Endothelial cell of hepatic sinusoid (primary cell): ENCODE data around the gene UNC93B1.

ENCODE experiments used
- in situ Hi-C: cut with HindIII; loops from 2 replicates; pipeline ENCODE4 v1.10.0; 2017; ENCODE audit warnings: low sequenced_read_pairs

UNC93B1 gene, protein sequence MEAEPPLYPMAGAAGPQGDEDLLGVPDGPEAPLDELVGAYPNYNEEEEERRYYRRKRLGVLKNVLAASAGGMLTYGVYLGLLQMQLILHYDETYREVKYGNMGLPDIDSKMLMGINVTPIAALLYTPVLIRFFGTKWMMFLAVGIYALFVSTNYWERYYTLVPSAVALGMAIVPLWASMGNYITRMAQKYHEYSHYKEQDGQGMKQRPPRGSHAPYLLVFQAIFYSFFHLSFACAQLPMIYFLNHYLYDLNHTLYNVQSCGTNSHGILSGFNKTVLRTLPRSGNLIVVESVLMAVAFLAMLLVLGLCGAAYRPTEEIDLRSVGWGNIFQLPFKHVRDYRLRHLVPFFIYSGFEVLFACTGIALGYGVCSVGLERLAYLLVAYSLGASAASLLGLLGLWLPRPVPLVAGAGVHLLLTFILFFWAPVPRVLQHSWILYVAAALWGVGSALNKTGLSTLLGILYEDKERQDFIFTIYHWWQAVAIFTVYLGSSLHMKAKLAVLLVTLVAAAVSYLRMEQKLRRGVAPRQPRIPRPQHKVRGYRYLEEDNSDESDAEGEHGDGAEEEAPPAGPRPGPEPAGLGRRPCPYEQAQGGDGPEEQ

DNA sequence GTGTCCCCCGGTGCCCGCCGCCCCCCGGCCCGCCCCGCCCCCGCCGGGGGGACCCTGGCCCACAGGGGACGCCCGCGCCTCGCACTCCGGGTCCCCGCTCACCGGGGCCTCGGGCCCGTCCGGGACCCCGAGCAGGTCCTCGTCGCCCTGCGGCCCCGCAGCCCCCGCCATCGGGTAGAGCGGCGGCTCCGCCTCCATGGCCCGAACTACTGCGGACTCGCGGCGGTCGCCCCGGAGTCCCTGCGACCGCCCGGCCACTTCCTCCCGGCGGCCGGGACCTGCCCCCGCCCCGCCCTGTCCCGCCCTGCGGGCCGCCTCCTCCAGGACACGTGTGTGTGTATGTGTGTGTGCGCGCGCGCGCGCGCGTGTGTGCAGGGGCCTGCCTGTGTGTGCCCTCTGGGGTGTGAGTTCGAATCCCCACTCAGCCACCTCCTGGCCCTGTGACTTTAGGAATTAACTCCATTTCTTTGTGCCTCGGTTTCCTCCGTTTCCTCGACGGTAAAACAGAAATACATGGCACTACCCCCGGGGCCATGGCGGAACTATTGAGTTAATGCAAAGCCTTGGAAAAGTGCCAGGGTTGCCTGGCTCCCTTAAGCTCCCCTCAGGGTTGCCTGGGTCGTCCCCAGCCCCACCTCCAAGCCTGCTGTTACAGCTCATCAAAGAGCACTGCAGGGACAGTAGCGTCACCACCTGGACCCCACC is at the start of gene UNC93B1:
UNC93B1 (minus strand) TSS at position 252 of the 705 bp plus-strand sequence; CDS start at position 198, 54 bp downstream.
- in situ Hi-C loops: no loop called here

DNA sequence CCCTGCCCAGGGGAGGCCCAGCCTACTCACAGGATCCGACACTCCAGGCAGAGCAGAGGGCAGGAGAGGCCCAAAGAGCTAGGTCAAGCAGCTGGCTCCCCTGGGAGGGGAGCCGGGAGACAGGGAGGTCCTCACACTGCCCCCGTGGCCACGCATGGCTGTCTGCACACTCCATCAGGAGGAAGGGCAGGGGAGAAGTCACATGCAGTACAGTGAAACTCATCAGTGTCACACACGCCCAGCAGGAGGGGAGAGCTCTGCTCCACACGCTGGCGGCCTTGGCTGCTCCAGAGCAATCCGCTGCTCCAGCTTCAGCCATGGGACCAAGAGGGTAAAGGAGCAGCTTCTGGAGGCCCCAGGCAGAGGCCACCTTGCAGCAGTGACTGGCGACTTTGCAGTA is 49.2 kb upstream of the UNC93B1 start:
- in situ Hi-C loops: no loop called here

DNA sequence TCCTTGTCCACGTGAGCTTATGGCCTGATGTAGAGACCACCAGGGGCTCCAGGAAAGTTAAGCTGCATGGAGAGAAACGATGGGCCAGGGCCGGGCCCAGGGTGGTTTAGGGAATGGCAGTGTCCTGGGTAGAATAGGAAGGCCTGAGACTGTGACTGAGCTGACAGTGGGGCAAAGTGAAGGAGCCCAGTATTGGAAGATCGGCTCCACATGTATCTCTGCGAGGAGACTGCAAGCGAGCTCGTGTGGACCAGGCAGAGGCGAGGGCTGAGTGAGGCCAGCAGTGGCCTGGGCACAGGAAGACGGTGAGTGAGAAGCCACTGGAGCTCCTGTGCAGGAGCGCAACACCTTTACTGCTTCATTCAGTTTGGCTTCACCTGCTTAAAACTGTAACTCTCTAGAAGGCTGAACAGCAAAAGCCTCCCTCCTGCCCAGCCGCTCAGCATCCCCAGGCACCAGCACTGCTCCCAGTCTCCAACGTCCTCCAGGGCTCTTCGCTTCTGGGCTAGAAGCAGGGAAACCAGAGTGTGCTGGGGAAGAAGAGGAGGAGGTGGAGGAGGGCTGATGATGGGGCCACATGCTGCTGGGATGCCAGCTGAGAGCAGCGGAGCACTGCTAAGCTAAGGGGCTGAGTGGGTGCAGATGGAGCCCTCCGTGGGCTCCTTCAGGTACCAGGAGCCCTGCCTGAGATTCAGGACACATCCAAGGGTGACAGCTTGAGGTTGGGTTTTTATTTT is 48.4 kb upstream of the UNC93B1 start:
- in situ Hi-C loops: no loop called here

DNA sequence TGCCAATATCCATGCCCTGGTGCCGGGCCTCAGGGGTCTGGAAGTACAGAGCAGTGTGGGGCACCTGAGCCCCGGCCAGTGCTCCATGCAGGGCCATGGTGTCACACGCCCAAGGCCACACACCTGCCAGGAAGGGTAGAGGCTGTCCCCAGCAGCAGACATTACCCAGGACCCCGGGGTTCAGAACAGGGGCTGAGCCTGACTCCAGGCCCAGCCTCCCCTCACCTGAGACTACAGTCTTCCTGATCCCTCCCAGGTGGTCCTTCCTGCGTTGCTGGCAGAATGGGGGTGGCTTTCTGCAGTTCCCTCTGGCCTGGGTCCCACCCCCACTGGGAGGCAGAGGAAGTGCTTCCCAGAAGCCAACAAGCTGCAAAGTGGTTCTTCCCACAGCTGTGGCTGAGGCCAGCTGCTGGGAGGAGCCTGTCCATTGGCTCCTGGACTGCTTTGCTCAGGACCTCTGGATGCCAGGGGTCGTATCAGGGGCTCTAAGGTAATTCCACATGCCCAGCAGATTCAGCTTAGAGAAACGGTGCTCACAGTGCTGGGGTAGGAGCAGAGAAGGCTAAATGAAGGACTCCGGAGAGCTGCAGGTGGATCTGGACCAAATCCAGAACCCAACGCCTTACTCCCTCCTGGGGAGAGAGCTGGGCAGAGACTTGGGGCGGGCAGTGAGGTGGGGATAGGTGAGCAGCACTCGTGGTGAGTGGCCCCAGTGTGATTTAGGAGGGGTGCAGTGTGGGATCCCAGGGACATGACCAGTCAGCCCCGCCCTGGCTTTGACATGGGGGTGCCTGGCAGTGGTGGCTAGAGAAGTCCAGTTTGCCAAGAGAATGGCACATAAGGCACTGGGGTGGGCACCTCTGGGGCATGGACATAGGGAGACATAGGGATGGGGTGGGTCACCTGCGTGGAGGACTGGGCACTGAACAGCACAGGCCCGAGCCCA is 47.6 kb upstream of the UNC93B1 start:
- in situ Hi-C loops: no loop called here

DNA sequence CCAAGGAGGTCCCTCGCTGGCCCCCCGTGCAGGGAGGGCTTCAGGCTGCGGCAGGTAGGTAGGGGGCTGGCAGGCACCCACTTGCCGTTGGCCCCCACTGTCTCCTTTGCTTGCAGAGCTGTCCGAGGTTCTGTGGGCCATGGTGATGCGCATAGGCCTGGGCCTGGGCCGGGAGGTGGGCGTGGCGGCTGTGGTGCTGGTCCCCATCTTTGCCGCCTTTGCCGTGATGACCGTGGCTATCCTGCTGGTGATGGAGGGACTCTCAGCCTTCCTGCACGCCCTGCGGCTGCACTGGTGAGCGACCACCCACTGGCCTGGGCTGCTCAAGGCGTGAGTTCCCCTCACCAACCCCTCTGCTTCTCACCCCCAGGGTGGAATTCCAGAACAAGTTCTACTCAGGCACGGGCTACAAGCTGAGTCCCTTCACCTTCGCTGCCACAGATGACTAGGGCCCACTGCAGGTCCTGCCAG is 46.5 kb upstream of the UNC93B1 start:
- in situ Hi-C loops: no loop called here

DNA sequence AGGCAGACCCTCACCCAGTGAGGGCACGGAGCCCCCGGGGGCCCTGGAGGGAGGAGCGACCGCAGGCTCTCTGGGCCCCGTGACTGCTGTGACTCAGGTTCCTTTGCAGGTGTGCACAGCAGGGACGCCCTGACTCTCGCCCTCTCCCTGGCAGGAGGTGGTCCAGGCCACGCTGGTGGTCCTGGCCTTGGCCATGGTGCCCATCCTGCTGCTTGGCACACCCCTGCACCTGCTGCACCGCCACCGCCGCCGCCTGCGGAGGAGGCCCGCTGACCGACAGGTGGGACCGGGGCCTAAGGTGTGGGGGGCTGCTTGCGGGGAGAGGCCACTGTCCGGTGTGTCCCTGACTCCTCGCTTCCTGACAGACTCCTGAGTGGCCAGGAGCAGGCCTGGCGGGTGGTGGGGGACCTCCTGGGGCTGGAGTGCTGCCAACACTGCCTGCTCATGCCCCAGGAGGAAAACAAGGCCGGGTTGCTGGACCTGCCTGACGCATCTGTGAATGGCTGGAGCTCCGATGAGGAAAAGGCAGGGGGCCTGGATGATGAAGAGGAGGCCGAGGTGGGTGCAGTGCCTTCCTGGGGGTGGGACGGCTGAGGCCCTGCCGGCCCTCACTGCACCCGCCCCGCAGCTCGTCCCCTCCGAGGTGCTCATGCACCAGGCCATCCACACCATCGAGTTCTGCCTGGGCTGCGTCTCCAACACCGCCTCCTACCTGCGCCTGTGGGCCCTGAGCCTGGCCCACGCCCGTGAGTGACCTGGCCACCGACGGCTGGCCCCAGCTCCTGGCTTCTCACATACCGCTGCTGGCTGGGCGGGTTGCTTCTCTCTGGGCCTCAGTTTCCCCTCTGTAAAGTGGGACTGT is 45.8 kb upstream of the UNC93B1 start:
- in situ Hi-C loops: no loop called here

DNA sequence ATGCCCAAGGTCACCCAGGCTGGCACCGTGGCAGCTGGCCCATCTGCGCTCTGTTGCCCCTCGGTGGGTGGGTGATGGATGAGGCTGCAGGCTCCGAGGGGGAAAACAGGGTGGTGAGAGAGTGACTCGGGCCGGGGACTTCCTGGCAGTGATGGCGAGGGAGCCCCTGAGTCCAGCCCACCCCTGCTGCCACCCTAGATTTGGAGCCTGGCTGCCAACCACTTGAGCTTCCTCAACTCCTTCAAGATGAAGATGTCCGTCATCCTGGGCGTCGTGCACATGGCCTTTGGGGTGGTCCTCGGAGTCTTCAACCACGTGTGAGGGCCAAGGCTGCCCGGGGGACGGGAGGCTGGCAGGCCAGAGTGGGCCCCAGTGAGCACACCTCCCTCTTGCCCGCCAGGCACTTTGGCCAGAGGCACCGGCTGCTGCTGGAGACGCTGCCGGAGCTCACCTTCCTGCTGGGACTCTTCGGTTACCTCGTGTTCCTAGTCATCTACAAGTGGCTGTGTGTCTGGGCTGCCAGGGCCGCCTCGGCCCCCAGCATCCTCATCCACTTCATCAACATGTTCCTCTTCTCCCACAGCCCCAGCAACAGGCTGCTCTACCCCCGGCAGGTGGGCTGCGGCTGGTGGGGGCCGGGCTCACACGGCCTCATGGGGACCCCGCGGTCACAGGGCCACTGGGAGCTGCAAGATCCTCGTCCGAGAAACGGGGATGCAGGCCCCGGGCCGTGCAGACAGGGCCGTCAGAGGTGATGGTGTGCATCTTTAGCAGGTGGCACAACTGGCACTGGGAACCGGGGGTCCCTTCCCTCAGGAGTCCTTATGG is 45.0 kb upstream of the UNC93B1 start:
- in situ Hi-C loops: no loop called here

DNA sequence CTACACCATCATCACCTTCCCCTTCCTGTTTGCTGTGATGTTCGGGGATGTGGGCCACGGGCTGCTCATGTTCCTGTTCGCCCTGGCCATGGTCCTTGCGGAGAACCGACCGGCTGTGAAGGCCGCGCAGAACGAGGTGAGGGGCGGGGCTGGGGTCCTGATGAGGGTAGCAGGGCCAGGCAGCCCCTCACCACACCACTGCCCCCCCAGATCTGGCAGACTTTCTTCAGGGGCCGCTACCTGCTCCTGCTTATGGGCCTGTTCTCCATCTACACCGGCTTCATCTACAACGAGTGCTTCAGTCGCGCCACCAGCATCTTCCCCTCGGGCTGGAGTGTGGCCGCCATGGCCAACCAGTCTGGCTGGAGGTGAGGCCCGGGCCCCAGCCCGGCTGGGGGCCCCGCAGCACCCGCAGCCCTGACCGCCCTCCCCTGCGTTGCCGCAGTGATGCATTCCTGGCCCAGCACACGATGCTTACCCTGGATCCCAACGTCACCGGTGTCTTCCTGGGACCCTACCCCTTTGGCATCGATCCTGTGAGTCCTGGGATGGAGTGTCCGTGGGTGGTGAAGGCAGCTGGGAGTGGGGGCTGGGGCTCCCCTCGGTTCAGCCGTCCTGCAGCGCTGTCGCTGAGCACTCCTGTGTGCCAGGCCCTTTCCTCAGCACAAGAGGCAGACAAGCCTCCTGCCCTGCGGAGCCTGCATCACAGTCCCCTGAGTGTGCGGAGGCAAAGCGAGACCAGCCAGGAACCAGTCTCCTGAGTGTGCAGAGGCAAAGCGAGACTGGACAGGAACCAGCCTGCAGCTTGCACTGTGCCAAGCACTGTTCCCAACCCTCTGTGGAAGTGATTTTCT is 43.8 kb upstream of the UNC93B1 start:
- in situ Hi-C loops: no loop called here

DNA sequence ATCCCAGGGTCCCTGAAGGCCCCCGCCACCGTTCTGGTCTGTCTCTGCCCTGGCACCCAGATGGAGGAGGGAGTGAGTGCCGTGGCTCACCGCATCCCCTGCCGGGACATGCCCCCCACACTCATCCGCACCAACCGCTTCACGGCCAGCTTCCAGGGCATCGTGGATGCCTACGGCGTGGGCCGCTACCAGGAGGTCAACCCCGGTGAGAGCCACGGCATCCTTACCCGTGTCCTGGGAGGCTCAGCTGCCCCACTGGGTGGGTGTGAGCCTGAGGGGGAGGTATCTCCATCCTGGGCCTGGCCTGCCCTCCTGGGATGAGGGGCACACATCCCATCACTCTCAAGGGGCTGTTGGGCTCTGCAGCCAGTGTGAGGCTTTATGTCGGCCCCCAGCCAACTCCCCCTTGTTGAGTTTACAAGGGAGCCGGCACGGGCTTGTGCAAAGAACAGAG is 41.0 kb upstream of the UNC93B1 start:
- in situ Hi-C loops: no loop called here

DNA sequence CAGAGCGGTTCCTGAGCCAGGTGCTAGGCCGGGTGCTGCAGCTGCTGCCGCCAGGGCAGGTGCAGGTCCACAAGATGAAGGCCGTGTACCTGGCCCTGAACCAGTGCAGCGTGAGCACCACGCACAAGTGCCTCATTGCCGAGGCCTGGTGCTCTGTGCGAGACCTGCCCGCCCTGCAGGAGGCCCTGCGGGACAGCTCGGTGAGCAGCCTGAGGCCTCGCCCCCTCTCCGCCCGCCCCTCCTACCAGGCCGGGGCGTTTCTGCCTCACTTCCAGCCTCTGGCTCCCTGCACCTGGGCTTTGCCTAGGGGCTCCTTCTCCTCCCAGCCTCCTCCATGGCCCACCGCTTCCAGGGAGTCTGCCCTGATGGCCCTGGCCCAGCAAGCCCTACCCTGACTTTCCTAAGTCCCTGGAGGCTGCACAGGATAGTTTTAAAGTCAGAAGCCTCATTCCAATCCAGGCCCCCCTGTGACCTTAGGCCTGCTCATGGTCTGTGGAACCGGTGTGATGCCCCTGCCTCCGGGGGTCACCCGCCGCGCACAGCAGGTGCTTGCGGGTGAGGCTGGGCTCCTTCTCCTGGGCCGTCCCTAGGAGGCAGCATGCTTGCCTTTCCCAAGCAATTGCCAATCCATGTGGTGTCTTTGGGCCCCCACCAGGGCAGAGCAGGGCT is 40.4 kb upstream of the UNC93B1 start:
- in situ Hi-C loops: no loop called here

DNA sequence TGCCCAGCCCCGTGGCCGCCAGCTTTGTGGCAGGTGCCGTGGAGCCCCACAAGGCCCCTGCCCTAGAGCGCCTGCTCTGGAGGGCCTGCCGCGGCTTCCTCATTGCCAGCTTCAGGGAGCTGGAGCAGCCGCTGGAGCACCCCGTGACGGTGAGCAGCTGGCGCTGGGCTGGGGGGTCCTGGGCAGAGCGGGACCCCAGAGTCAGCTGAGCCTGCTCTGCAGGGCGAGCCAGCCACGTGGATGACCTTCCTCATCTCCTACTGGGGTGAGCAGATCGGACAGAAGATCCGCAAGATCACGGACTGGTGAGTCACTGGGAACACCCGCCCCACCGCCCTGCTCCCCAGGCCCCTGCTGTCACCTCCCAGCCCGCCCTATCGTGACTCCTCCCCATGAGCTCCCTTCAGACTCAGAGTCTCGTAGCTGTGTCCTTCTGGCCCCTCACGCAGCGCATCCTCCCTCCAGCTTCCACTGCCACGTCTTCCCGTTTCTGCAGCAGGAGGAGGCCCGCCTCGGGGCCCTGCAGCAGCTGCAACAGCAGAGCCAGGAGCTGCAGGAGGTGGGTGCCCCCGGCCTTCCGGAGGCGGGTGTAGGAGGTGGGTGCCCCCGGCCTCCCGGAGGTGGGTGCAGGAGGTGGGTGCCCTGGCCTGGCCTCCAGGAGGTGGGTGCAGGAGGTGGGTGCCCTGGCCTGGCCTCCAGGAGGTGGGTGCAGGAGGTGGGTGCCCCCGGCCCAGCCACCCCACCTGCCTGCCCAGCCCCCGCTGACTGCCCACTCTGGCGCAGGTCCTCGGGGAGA is 39.6 kb upstream of the UNC93B1 start:
- in situ Hi-C loops: no loop called here

DNA sequence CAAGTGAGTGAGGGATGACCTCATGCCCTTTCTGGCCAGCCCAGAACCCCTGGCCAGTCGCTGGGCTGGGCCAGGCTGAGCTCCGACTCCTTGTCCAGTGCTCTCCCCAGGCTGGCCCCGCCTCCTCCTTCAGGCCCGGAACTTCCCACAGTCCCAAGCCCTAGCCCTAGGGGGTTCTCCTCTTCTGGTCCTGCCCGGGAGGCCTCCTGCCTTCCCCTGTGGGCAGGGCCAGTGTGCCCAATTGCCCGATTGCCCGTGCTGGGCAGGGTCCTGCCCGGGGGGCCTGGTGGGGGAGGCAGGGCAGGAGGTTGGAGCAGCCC is 39.1 kb upstream of the UNC93B1 start:
- in situ Hi-C loops: no loop called here

DNA sequence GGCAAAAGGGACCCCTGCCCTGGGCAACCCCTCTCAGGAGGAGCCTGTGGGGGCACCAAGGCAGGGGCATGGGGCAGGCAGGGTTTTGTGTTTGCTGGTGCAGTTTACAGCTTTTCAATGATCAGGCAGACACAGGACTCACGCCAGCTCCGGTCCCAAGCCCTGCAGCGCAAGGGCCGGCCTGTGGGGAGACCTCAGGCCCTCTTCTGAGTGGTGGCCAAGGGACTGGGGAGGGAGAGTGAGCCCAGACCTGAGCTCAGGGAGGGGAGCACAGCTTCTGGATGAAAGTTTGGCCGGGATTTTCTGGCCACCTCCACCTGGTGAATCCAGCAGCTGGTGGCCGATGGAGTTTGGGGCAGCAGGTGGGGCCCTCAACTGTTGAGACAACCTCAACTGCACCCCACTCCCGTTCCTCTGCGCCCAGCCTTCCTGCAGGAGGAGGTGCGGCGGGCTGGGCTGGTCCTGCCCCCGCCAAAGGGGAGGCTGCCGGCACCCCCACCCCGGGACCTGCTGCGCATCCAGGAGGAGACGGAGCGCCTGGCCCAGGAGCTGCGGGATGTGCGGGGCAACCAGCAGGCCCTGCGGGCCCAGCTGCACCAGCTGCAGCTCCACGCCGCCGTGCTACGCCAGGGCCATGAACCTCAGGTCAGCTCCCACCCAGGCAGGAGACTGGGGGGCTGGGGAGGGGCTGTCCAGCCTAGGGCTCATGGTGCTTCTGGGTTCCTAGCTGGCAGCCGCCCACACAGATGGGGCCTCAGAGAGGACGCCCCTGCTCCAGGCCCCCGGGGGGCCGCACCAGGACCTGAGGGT is 38.5 kb upstream of the UNC93B1 start:
- in situ Hi-C loops: no loop called here

DNA sequence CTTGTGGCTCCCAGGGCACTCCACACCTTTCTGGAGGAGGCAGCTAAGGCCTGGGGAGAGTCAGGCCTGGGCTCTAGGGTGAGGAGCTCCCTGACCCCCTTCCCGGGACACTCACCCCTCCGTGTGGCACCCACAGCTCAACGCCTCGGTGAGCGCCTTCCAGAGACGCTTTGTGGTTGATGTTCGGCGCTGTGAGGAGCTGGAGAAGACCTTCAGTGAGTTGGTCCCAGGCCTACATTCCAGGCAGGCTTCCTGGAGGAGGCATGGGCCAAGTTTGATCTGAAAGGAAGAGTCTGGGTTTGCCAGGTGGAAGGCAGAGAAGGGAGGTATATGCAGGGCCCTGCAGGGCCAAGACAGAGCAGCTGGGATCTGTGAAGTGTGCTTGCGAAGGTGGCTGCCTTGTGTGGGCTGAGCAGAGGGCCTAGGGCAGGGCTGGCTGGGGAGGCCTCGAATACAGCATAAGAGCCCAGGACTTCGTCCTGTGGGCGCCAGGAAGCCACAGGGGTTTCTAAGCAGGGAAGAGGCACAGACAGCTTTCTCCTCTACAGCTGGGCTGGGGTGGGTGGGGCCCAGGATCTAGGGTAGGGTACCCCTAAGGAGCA is 37.8 kb upstream of the UNC93B1 start:
- in situ Hi-C loops: no loop called here
